K562 (cell line): ENCODE data around the gene ZNF626. TPM values are rescaled to one million over a fixed set of nuclear protein-coding genes. Genes with fewer than 3 reads are reported as not detected.

Experiments
- BRCA1 ChIP-seq, 2 experiments: fragments of 450-650 bp in 1 of 2; sonication (generic) in 1 of 2; formaldehyde crosslinking in 1 of 2; IDR thresholded peaks; 2 replicates each; pipeline versions ENCODE4 v1.5.0 to v1.6.1; 2017 to 2020; ENCODE audit warnings: mild to moderate bottlenecking in 1 of 2, missing genetic modification reagents in 1 of 2
- NONO ChIP-seq, 2 experiments: fragments of 200-400 bp in 1 of 2; fragments of 450-650 bp in 1 of 2; formaldehyde crosslinking in 1 of 2; IDR thresholded peaks; 2 replicates each; pipeline ENCODE4 v1.6.1; 2017; ENCODE audit warnings: low read depth in 2 of 2, mild to moderate bottlenecking in 2 of 2, moderate library complexity in 2 of 2, low read length in 1 of 2
- NR1H2 ChIP-seq: sonication (generic); formaldehyde crosslinking; IDR thresholded peaks from 2 replicates; pipeline ENCODE4 v1.4.0; 2020; ENCODE audit warnings: mild to moderate bottlenecking, missing genetic modification reagents
- POLR2G ChIP-seq: fragments of 200-400 bp; formaldehyde crosslinking; IDR thresholded peaks from 2 replicates; pipeline ENCODE4 v1.6.1; 2017; ENCODE audit warnings: low read depth, mild to moderate bottlenecking, antibody characterized with exemption, low read length, moderate library complexity
- STAG1 ChIP-seq: sonication (generic); formaldehyde crosslinking; IDR thresholded peaks from 2 replicates; pipeline ENCODE4 v1.5.0; 2020; ENCODE audit warnings: missing genetic modification reagents, borderline replicate concordance
- SUPT5H ChIP-seq: fragments of 450-650 bp; IDR thresholded peaks from 2 replicates; pipeline ENCODE4 v1.6.1; 2016
- TCFL5 ChIP-seq: fragments of 250-450 bp; sonication (Bioruptor Pico); conservative IDR thresholded peaks from 2 replicates; pipeline ENCODE4 v1.6.1; 2021; ENCODE audit warnings: mild to moderate bottlenecking, moderate library complexity, matching md5 sums
- polyA plus RNA-seq, 8 experiments: library from polyadenylated mRNA; depleted of rRNA in 4 of 8; stranded (reverse) in 5 of 8; unstranded in 3 of 8; fragments of >200 nt; fragmentation: Nextera tagmentation in 2 of 8; fragmentation: Illumina TruSeq in 1 of 8; extraction: Ambion mirVana in 2 of 8; extraction: Trizol in 1 of 8; gene quantifications; 2 replicates each; pipeline versions ENCODE4 v1.2.1 to v1.2.3, GENCODE V29; 2011 to 2014; ENCODE audit warnings: inconsistent platforms in 1 of 8, missing spikeins in 1 of 8
- total RNA-seq, 7 experiments: library from RNA; depleted of rRNA in 6 of 7; stranded (reverse); fragments of >200 nt in 6 of 7; fragmentation: Illumina TruSeq in 2 of 7; extraction: Trizol in 2 of 7; gene quantifications; 2 replicates each; pipeline versions ENCODE4 v1.2.1 to v1.2.3, GENCODE V29; 2011 to 2021; ENCODE audit warnings: low replicate concordance in 1 of 7
- TF ChIP-seq, protein P1 (sequence below): fragments of 150-350 bp; IDR thresholded peaks from 2 replicates; pipeline ENCODE4 v1.6.1; 2014; ENCODE audit warnings: low read depth, mild to moderate bottlenecking, low read length, borderline replicate concordance
- TF ChIP-seq, protein P2 (sequence below): IDR thresholded peaks from 2 replicates; pipeline ENCODE4 v1.6.1; 2012; ENCODE audit warnings: low read depth, low read length, improper control_type of control experiment, borderline replicate concordance
- TF ChIP-seq, protein P3 (sequence below), 2 experiments: fragments of 450-650 bp; formaldehyde crosslinking in 1 of 2; IDR thresholded peaks; 2 replicates each; pipeline versions ENCODE4 v1.4.0 to v1.6.1; 2014 to 2020; ENCODE audit warnings: mild to moderate bottlenecking in 2 of 2, borderline replicate concordance in 1 of 2, low read depth in 1 of 2

Gene ZNF626
- total and polyA plus RNA-seq, 9 of the 15 experiments (the other 6 are each of a cell fraction or from before 2014, with no cell fraction given) = 1.6 to 7.7 (median 4.1) TPM

DNA sequence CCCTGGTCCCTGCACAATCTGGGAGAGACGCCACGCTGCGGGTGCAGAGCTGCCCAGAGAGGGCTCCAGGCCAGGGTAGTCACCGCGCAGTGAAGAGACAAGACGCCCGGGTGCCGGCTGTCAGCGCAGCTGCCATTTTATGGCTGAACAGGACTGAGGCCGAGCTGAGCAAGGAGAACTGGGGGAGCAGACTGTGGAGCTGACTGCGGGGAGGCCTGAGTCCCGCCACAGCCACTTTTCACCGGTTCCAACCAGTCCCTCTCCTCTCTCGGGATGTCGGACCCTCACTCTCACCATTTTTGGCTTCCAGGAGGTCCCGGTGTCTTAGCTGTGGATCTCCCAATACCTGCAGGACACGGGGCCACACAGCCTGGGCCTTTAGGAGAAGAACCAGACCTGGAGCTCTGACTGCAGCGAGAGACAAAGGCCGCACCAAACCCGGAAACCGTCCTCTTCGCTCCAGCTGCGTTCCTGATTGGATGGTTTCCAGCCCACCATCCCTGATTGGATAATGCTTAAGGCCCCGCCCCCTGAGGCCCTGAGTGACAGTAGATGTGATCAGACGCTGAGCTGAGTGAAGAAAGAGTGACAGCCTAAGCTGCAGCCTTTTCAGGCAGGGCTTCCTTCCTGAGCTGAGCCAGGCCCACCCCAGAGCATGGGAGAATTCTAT is at the start of gene ZNF626 (continued):
- no peak for TF ChIP-seq NONO (IDR thresholded peaks at IDR 0.05; ENCODE audit: low read depth in 2 of 2, low read length in 1 of 2)
- TF ChIP-seq BRCA1 (IDR thresholded peaks at IDR 0.05) = no peak
- no peak for TF ChIP-seq BRCA1 (CRISPR knock-in tag; IDR thresholded peaks at IDR 0.05)
- no peak for TF ChIP-seq STAG1
- peak; percentile 67 for TF ChIP-seq POLR2G
- TF ChIP-seq, protein P1, sequence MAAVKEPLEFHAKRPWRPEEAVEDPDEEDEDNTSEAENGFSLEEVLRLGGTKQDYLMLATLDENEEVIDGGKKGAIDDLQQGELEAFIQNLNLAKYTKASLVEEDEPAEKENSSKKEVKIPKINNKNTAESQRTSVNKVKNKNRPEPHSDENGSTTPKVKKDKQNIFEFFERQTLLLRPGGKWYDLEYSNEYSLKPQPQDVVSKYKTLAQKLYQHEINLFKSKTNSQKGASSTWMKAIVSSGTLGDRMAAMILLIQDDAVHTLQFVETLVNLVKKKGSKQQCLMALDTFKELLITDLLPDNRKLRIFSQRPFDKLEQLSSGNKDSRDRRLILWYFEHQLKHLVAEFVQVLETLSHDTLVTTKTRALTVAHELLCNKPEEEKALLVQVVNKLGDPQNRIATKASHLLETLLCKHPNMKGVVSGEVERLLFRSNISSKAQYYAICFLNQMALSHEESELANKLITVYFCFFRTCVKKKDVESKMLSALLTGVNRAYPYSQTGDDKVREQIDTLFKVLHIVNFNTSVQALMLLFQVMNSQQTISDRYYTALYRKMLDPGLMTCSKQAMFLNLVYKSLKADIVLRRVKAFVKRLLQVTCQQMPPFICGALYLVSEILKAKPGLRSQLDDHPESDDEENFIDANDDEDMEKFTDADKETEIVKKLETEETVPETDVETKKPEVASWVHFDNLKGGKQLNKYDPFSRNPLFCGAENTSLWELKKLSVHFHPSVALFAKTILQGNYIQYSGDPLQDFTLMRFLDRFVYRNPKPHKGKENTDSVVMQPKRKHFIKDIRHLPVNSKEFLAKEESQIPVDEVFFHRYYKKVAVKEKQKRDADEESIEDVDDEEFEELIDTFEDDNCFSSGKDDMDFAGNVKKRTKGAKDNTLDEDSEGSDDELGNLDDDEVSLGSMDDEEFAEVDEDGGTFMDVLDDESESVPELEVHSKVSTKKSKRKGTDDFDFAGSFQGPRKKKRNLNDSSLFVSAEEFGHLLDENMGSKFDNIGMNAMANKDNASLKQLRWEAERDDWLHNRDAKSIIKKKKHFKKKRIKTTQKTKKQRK = peak; percentile 58; the same call in 1 of the 2 replicates
- no peak for TF ChIP-seq NR1H2 (CRISPR knock-in tag)
- TF ChIP-seq, protein P2, sequence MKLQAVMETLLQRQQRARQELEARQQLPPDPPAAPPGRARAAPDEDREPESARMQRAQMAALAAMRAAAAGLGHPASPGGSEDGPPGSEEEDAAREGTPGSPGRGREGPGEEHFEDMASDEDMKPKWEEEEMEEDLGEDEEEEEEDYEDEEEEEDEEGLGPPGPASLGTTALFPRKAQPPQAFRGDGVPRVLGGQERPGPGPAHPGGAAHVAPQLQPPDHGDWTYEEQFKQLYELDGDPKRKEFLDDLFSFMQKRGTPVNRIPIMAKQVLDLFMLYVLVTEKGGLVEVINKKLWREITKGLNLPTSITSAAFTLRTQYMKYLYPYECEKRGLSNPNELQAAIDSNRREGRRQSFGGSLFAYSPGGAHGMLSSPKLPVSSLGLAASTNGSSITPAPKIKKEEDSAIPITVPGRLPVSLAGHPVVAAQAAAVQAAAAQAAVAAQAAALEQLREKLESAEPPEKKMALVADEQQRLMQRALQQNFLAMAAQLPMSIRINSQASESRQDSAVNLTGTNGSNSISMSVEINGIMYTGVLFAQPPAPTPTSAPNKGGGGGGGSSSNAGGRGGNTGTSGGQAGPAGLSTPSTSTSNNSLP = no peak
- peak; percentile 85 for TF ChIP-seq SUPT5H
- TF ChIP-seq, protein P3, sequence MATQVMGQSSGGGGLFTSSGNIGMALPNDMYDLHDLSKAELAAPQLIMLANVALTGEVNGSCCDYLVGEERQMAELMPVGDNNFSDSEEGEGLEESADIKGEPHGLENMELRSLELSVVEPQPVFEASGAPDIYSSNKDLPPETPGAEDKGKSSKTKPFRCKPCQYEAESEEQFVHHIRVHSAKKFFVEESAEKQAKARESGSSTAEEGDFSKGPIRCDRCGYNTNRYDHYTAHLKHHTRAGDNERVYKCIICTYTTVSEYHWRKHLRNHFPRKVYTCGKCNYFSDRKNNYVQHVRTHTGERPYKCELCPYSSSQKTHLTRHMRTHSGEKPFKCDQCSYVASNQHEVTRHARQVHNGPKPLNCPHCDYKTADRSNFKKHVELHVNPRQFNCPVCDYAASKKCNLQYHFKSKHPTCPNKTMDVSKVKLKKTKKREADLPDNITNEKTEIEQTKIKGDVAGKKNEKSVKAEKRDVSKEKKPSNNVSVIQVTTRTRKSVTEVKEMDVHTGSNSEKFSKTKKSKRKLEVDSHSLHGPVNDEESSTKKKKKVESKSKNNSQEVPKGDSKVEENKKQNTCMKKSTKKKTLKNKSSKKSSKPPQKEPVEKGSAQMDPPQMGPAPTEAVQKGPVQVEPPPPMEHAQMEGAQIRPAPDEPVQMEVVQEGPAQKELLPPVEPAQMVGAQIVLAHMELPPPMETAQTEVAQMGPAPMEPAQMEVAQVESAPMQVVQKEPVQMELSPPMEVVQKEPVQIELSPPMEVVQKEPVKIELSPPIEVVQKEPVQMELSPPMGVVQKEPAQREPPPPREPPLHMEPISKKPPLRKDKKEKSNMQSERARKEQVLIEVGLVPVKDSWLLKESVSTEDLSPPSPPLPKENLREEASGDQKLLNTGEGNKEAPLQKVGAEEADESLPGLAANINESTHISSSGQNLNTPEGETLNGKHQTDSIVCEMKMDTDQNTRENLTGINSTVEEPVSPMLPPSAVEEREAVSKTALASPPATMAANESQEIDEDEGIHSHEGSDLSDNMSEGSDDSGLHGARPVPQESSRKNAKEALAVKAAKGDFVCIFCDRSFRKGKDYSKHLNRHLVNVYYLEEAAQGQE (IDR thresholded peaks at IDR 0.05; ENCODE audit: borderline replicate concordance) = peak; percentile 71
- TF ChIP-seq, protein P3 (CRISPR knock-in tag; IDR thresholded peaks at IDR 0.05; ENCODE audit: low read depth) = no peak
- TF ChIP-seq TCFL5 (CRISPR knock-in tag) = no peak
